Uterus (tissue), 2 donors: ENCODE data around the gene COA8.

Experiments
- POLR2A ChIP-seq, 2 donors: fragments of 450-650 bp; IDR thresholded peaks; one replicate each; pipeline ENCODE4 v1.6.1; 2016; ENCODE audit warnings: antibody characterized with exemption in 2 of 2, mild to moderate bottlenecking in 1 of 2, moderate library complexity in 1 of 2
- TF ChIP-seq, protein P1 (sequence below), 4 experiments: fragments of 200-600 bp in 2 of 4; fragments of 450-650 bp in 2 of 4; sonication (generic) in 2 of 4; IDR thresholded peaks; one replicate each; pipeline ENCODE4 v1.5.1; 2016 to 2019; ENCODE audit warnings: antibody characterized with exemption in 4 of 4, mild to moderate bottlenecking in 2 of 4, moderate library complexity in 1 of 4

- TF ChIP-seq, protein P1, sequence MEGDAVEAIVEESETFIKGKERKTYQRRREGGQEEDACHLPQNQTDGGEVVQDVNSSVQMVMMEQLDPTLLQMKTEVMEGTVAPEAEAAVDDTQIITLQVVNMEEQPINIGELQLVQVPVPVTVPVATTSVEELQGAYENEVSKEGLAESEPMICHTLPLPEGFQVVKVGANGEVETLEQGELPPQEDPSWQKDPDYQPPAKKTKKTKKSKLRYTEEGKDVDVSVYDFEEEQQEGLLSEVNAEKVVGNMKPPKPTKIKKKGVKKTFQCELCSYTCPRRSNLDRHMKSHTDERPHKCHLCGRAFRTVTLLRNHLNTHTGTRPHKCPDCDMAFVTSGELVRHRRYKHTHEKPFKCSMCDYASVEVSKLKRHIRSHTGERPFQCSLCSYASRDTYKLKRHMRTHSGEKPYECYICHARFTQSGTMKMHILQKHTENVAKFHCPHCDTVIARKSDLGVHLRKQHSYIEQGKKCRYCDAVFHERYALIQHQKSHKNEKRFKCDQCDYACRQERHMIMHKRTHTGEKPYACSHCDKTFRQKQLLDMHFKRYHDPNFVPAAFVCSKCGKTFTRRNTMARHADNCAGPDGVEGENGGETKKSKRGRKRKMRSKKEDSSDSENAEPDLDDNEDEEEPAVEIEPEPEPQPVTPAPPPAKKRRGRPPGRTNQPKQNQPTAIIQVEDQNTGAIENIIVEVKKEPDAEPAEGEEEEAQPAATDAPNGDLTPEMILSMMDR (IDR thresholded peaks at IDR 0.05): no peak
- TF ChIP-seq POLR2A (IDR thresholded peaks at IDR 0.05): no peak
These were observed 63.5 kb downstream of the COA8 start for GRCh38 chr14:103626146-103626850.
